Activated CD4-positive, CD25-positive, alpha-beta regulatory T cell treated with anti-CD3 and anti-CD28 coated beads, Interleukin-2, amount 50 U/mL, for 24 hours (primary cell): ENCODE results near the gene ISCU.

Experiments
- ATAC-seq, 2 donors: fragments of 150-1000 bp; cut with Tn5 transposase; one replicate each; pipeline ENCODE4 v1.10.0; 2021; ENCODE audit warnings: mild to moderate bottlenecking in 1 of 2, moderate library complexity in 1 of 2

The ISCU gene

GRCh38 chr12:108591267-108591980 is 29.0 kb downstream of the ISCU start:
- ATAC-seq, result no peak

GRCh38 chr12:108592033-108592909 is 29.9 kb downstream of the ISCU start:
- no peak for ATAC-seq

DNA sequence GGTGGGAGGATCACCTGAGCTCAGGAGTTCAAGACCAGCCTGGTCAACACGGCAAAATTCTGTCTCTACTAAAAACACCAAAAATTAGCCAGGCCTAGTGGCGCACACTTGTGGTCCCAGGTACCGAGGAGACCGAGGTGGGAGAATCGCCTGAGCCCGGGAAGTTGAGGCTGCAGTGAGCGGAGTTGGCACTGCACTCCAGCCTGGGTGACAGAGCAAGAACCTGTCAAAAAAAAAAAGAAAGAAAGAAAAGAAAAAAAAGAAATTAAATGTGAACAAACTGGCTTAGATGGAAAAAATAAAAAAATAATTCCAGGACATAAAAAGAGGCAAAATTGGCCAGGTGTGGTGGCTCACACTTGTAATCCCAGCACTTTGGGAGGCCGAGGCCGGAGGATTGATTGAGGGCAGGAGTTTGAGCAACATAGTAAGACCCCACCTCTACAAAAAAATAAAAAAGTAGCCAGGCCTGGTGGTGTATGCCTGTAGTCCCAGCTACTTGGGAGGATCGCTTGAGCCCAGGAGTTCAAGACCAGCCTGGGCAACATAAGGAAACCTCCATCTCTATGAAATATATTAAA is 32.0 kb downstream of the ISCU start:
- no peak for ATAC-seq

DNA sequence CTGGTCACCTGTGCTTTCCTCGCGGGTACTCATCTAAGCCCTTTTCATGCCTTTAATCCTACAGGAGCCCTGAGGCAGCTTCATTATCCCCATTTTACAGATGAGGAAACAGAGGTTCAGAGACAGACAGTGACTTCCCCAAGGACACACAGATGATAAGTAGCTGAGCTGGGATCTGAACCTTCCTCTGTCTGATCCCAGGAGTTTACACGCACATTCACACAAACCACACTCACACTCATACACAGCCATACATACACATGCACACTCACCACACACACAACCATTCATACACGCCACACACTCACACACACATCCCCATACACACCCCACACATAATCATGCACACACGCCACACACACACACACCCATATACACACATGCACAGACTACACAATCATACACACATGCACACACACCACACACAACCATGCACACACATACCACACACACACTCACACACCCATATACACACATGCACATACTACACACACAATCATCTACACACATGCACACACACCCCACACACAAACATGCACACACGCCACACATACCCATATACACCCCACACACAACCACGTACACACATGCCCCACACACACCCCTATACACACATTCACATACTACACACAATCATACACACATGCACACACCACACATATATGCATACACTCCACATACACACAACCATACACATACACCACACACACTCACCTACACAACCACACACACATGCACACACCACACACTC is 32.7 kb downstream of the ISCU start:
- no peak for ATAC-seq

GRCh38 chr12:108595711-108596647 is 33.6 kb downstream of the ISCU start:
- no peak for ATAC-seq

- ATAC-seq, result no peak
Measured at GRCh38 chr12:108596854-108597558, 34.6 kb downstream of the ISCU start.

- ATAC-seq, result no peak
Measured at GRCh38 chr12:108597559-108598471, 35.4 kb downstream of the ISCU start, which contains the start of gene TMEM119. Gene TMEM119 (minus strand): TSS chr12:108598084. CDS start chr12:108592383, 5,701 bp downstream.

DNA sequence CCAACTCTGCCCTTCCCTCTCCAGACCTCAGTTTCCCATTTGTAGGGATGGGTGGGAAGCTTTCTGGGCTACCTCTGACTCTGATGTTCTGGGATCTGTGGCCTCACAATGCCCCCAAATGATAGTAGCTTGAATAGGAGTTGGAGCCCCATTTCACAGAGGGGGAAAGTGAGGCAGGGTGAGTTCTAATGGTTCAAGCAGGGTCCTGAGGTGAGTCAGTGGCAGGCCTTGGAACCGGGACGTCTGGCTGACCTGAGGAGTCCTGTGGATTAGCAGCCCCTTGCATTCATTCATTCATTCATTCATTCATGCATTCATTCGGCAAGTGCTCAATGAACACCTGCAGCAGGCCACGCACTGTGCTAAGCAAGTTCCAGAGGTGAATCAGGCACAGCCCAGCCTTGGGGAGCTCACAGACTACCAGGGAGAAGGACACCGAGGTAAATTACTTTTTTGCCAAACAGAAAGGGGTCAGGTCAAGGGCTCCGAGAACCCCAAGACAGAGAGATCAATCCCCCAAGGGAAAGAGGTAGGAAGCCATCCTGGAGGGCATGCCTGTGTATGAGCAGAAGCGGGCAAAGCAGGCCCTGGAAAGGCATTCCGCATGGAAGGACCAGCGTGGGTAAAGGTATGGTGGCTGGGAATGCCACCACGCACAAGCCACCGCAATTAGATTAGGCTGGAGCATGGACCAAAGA is 36.3 kb downstream of the ISCU start:
- no peak for ATAC-seq

DNA sequence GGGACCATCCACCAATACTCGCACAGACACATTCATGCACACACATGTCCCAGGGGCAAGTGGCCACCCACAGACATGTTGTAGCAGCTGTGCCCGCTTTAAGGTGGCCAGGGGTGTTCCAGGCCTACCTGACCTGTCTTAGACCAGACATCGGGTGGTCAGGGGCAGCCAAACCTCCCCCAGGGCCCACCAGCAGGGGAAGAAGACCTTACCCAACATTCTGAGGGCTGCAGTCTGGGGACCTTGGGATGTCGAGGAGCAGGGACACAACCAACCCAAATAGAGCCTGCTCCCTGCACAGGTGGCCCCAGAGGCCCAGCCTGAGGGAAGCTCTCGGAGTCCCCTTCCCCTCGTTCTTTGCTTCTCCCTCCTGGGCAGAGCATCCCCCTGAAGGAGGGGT is 37.1 kb downstream of the ISCU start:
- ATAC-seq, result no peak

GRCh38 chr12:108599948-108600701 is 37.7 kb downstream of the ISCU start:
- ATAC-seq, result no peak

- ATAC-seq, result no peak
Measured at GRCh38 chr12:108600702-108601007, 38.3 kb downstream of the ISCU start.

- no peak for ATAC-seq
Measured at GRCh38 chr12:108602209-108602705, 39.9 kb downstream of the ISCU start.

GRCh38 chr12:108602976-108603704 is 40.7 kb downstream of the ISCU start:
- no peak for ATAC-seq

DNA sequence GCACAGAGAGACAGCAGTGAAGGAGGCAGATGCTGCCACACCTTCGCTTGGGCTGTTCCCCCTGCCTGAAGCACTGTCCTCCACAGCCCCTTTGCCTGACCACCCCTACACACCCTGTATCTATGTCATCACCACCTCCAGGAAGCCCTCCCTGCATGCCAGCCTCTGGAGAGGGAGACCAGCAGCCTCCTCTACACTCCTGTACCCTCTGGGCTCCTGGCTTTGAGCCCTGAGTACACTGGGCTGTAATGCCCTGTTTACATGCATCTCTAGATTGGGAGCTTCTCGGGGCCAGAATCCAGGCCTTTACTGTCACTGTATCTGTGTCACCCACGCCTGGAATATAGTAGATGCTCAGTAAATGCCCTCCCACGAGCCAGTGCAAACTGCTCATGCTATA is 41.3 kb downstream of the ISCU start:
- no peak for ATAC-seq

DNA sequence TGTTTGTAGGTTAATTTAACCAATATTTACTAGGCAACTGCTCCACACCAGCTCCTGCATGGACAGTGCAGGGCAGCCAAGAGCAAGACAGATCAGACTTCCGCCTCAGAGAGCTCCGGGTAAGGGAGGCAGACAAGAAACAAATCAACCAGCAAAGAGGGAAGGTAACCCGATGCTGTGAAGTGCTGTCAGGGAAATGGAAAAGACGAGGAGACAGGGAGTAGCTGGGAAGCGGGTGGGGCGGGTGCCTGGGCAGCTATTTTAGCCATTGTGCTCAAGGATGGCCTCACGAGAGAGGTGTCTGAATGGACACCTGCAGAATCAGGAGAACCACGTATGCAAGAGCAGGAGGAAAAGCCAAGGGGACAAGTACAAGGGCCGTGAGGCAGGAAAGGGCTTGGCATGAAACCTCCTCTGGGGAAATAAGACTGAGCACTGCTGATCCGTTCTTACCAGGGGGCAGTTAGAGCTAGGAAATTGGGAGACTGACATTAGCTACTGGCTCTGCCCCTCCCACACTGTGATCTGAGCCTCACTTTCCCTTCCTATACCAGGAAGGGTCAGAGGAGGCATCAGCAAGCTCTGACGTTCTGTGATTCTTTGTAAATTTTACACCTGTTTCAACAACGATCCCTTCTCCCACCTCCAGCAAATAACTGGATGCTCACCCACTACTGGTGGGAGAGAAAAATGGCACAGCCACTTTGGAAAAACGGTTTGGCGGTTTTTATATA is 42.0 kb downstream of the ISCU start:
- no peak for ATAC-seq

DNA sequence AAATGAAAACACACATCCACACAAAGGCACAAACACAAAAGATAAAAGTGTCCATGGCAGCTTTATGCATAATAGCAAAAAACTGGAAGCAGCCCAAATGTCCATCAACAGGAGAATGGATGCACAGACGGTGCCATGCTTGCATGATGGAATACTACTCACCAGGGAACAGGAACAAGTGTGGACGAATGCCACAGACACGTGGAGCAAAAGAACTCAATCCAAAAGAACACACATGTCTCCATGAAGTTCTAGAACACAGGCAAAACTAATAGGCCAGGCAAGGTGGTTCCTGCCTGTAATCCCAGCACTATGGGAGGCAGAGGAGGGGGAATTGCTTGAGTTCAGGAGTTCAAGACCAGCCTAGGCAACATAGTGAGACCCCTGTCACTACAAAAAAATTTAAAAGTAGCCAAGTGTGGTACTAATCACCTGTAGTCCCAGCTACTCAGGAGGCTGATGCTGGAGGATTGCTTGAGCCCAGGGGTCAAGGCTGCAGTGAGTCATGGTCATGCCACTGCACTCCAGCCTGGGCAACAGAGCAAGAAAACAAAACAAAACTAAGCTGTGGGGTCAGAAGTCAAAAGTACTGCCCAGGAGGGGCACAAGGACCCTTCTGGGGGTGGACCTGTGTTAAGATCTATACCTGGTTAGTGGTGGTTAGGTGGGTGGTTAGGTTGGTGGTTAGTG is 42.7 kb downstream of the ISCU start:
- ATAC-seq, result no peak
